Suprapubic skin (tissue), 4 donors: ENCODE measurements around the gene PSMD14. TPM values are rescaled to one million over a fixed set of nuclear protein-coding genes. Genes with fewer than 3 reads are reported as not detected.

Experiments used
- DNase-seq, 2 donors: peaks; one replicate each; pipeline ENCODE4 v3.0.0-alpha.2; 2019; ENCODE audit warnings: low spot score in 2 of 2
- H3K27ac ChIP-seq: fragments of 200-600 bp; sonication (generic); one replicate; pipeline ENCODE4 v1.5.1; 2019
- H3K27me3 ChIP-seq: fragments of 200-600 bp; sonication (generic); one replicate; pipeline ENCODE4 v1.5.1; 2019
- H3K36me3 ChIP-seq: fragments of 200-600 bp; sonication (generic); one replicate; pipeline ENCODE4 v1.5.1; 2019
- H3K4me1 ChIP-seq: fragments of 200-600 bp; sonication (generic); one replicate; pipeline ENCODE4 v1.5.1; 2019
- H3K4me3 ChIP-seq: fragments of 200-600 bp; sonication (generic); one replicate; pipeline ENCODE4 v1.5.1; 2019; ENCODE audit warnings: mild to moderate bottlenecking
- H3K9me3 ChIP-seq: fragments of 200-600 bp; sonication (generic); one replicate; pipeline ENCODE4 v1.5.1; 2019
- CTCF ChIP-seq, 2 donors: fragments of 200-600 bp in 1 of 2; fragments of 450-650 bp in 1 of 2; sonication (generic) in 1 of 2; IDR thresholded peaks; one replicate each; pipeline ENCODE4 v1.5.1; 2016 to 2019; ENCODE audit warnings: antibody characterized with exemption in 2 of 2, mild to moderate bottlenecking in 1 of 2, moderate library complexity in 1 of 2
- EP300 ChIP-seq: sonication (generic); formaldehyde crosslinking; IDR thresholded peaks from one replicate; pipeline ENCODE4 v1.6.1; 2017; ENCODE audit warnings: antibody characterized with exemption
- POLR2A ChIP-seq, 2 donors: fragments of 450-650 bp; IDR thresholded peaks; one replicate each; pipeline ENCODE4 v1.6.1; 2017; ENCODE audit warnings: antibody characterized with exemption in 2 of 2, mild to moderate bottlenecking in 2 of 2, moderate library complexity in 2 of 2
- POLR2AphosphoS5 ChIP-seq, 3 donors: sonication (generic); formaldehyde crosslinking; IDR thresholded peaks; one replicate each; pipeline ENCODE4 v1.6.1; 2017; ENCODE audit warnings: antibody characterized with exemption in 3 of 3
- WGBS: methylation state at CpG from one replicate; pipeline ENCODE4 v1.1.5; 2018; 5-methylcytosine and 5-hydroxymethylcytosine counted together
- total RNA-seq, 4 donors: library from RNA; depleted of rRNA; stranded (reverse); fragments of >200 nt; gene quantifications; one replicate each; pipeline ENCODE4 v1.1.0, GENCODE V29; 2016

The PSMD14 gene
- total RNA-seq, 4 donors from 2014 or later = 21.1 to 51.0 (median 50.1) TPM

- H3K4me1 ChIP-seq = no peaks in the 10 kb centered on the region
- no peak overlapping the region for H3K4me3 ChIP-seq
- H3K27ac ChIP-seq = no peak overlapping the region
- no peak for DNase-seq
- no peak for TF ChIP-seq EP300
- no peak for TF ChIP-seq CTCF (IDR thresholded peaks at IDR 0.05)
- TF ChIP-seq POLR2A (IDR thresholded peaks at IDR 0.05) = no peak
- no peak for TF ChIP-seq POLR2AphosphoS5 (IDR thresholded peaks at IDR 0.05)
- H3K9me3 ChIP-seq = no peaks in the 10 kb centered on the region
- WGBS = 89% methylated on average over 2 of the region's 2 CpGs
- no peaks in the 10 kb centered on the region for H3K27me3 ChIP-seq
- H3K36me3 ChIP-seq = peaks cover 9% of the 10 kb centered on the region
Measured at GRCh38 chr2:161369311-161369710, 61.1 kb downstream of the PSMD14 start.

- Histone ChIP-seq H3K4me1 (no peaks in the 10 kb centered on the region), H3K9me3 (no peaks in the 10 kb centered on the region), H3K4me3 (no peak overlapping the region), H3K36me3 (peaks cover 9% of the 10 kb centered on the region), H3K27me3 (no peaks in the 10 kb centered on the region), H3K27ac (no peak overlapping the region)
- TF ChIP-seq POLR2A (IDR thresholded peaks at IDR 0.05) (no peak), POLR2AphosphoS5 (IDR thresholded peaks at IDR 0.05) (no peak), EP300 (no peak), CTCF (IDR thresholded peaks at IDR 0.05) (no peak)
- DNase-seq = no peak
- WGBS = 74% methylated on average over 3 of the region's 3 CpGs
Measured at GRCh38 chr2:161370981-161371380, 62.8 kb downstream of the PSMD14 start.

GRCh38 chr2:161371869-161372268, 63.6 kb downstream of the PSMD14 start:
- Histone ChIP-seq H3K27me3 (no peaks in the 10 kb centered on the region), H3K4me3 (no peak overlapping the region), H3K27ac (no peak overlapping the region), H3K9me3 (no peaks in the 10 kb centered on the region), H3K4me1 (no peaks in the 10 kb centered on the region), H3K36me3 (peaks cover 9% of the 10 kb centered on the region)
- 32% methylated on average over 1 of the region's 1 CpG for WGBS
- TF ChIP-seq POLR2A (IDR thresholded peaks at IDR 0.05) (no peak), CTCF (IDR thresholded peaks at IDR 0.05) (no peak), EP300 (no peak), POLR2AphosphoS5 (IDR thresholded peaks at IDR 0.05) (no peak)
- DNase-seq = no peak

GRCh38 chr2:161373942-161374341, 65.7 kb downstream of the PSMD14 start:
- TF ChIP-seq CTCF (IDR thresholded peaks at IDR 0.05) (no peak), EP300 (no peak), POLR2A (IDR thresholded peaks at IDR 0.05) (no peak), POLR2AphosphoS5 (IDR thresholded peaks at IDR 0.05) (no peak)
- peaks cover 9% of the 10 kb centered on the region for H3K36me3 ChIP-seq
- H3K27me3 ChIP-seq = no peaks in the 10 kb centered on the region
- H3K9me3 ChIP-seq = no peaks in the 10 kb centered on the region
- H3K27ac ChIP-seq = no peak overlapping the region
- no peaks in the 10 kb centered on the region for H3K4me1 ChIP-seq
- no peak for DNase-seq
- H3K4me3 ChIP-seq = no peak overlapping the region

- Histone ChIP-seq H3K9me3 (no peaks in the 10 kb centered on the region), H3K4me3 (no peak overlapping the region), H3K4me1 (no peaks in the 10 kb centered on the region), H3K27ac (no peak overlapping the region), H3K27me3 (no peaks in the 10 kb centered on the region), H3K36me3 (peaks cover 6% of the 10 kb centered on the region)
- TF ChIP-seq POLR2AphosphoS5 (IDR thresholded peaks at IDR 0.05) (no peak), EP300 (no peak), CTCF (IDR thresholded peaks at IDR 0.05) (no peak), POLR2A (IDR thresholded peaks at IDR 0.05) (no peak)
- no peak for DNase-seq
- 94% methylated on average over 1 of the region's 1 CpG for WGBS
Measured at GRCh38 chr2:161374446-161374845, 66.2 kb downstream of the PSMD14 start.
